NCI-H1417 treated with DMSO at 0.1 percent for 48 hours (cell line): Measurements from ENCODE around the gene F2RL1.
"Not testable (repeated sequence)": the region's sequence is repeated elsewhere in the genome, so short reads cannot be mapped to it uniquely, and the experiment has no call there.

Experiments
- DNase-seq: peaks from one replicate; lab custom pipeline; 2025; lab: John Stamatoyannopoulos, UW

Gene F2RL1

DNA sequence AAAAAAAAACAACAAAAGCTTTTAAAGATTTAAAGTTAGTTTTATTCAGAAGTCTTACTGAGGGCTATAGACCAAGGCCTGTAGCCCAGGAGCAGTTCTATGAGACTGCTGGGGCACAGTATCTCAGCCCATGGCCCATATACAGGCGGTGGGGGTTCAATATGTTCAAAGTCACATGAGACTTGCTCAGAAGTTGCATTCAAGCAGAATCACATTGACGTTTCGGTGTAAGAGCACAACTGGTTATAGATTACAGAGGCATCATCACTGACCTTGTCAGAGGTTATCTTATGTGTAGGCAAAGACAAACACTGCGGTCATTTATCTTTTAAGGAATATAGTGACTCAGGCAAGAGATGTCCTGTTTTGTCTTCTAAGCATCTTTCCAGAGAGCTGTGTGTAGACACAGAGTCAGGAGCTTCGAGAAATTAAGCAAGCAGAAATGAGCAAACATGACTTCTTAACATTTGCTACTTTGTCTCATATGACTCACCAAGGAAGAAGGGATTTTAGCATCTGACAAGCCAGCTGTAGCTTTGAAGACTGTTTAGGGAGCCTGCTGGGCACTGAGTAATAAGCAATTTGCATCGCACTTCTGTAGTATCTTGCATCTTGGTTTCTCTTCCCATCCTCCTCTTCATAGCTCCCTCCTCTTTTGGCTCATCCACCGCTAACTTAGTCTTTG, 12.9 kb upstream of the F2RL1 start:
- DNase-seq, result no peak

DNA sequence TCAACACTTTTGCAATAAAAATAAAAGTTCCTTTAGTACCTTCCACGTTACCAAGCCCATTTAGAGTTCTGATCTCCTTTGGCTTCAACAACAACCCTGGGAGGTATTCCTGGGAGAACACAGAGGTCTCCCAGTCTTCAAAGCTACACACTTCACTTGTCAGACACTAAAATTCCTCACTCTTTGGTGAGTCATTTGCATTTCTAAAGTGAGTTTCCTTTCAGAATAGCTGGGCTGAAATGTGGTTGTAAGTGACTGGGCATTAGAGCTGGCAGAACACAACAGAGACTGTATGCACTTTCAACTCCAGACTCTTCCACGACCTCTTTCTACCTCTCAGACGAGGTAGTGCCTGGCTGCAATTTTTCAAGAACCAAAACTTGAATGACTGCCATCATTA, 11.5 kb upstream of the F2RL1 start:
- no peak for DNase-seq

DNA sequence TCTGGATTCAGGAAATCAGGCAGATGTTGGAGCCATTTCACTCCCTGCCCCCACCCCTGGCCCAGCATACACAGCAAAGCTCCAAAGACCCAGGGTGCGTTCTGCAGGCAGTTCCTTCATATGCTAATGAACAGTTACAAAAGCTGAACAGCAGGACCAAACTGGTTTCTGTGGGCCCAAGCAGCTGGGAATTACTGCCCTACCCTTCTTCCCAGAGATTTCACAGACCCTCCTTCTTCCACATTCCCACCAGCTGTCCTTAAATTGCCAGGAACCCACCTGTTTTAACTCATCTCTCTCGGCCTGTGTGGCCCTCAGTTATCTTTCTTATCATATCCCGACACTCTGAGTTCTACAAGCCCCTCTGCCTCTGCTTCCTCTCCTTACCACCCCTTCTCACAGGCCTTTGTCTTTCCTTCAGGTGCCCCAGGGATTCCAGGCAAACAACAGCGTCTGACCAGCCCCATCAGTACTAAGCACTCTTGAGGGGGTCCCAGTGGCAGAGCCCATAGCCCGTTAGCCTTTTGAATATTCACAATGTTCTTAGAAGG, 10.6 kb upstream of the F2RL1 start:
- DNase-seq, result no peak

DNA sequence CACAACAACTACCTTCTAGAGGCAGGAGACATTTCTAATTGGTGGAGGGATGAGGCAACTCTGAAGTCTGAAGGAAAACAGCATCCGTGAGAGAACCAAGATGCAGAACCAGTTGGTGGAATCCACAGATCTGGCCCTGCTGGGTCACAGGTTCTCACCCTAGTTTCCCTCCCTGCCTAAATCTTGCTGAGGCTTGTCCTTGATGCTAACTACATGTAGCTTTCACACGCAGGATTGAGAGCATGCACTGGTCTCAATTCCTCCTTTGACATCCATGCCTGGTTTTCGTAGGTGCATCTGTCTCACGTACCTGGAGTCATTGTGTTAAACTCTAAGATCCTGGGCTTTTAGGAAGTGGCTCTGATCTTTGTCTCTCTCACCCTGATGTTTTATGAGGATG, 9.7 kb upstream of the F2RL1 start:
- no peak for DNase-seq

DNA sequence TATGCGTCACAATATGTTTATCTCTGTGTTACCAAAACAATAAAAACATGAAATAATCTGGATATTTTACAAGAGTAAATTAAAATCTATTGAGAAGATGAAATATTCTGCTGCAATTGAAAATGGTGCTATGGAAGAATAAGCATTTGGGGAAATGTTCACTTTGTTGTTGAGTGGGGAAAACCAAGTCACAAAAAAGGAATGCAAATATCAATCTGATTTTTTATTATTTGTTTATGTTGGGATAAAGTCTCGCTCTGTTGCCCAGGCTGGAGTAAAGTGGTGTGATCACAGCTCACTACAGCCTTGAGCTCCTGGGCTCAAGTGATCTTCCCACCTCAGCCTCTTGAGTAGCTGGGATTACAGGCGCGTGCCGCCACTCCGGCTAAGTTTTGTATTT, 8.6 kb upstream of the F2RL1 start:
- DNase-seq, result no peak

DNA sequence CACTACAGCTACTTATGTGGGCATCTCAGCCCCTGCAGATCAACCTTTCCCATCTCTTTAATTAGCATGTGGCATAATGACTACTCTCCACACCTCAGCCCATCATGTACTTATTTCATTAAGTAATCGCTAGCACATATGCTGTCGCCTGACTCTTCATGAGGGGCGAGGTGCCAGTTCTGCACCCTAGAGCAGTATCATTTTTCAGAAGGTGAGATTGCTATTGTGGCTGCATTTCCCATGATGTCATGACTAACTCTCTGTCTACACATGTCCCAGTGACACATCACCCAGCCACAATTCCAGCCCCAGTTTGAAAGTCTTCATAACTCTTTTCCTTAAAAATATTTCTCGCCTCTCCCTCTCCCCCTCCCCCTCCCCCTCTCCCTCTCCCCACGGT, 7.6 kb upstream of the F2RL1 start:
- DNase-seq, result no peak

DNA sequence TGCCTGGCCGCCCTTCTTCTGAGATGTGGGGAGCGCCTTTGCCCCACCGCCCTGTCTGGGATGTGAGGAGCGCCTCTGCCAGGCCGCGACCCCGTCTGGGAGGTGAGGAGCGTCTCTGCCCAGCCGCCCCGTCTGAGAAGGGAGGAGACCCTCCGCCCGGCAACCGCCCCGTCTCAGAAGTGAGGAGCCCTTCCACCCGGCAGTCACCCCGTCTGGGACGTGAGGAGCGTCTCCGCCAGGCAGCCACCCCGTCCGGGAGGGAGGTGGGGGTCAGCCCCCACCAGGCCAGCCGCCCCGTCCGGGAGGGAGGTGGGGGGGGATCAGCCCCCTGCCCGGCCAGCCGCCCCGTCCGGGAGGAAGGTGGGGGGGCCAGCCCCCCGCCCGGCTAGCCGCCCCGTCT, 6.6 kb upstream of the F2RL1 start:
- not testable (repeated sequence) for DNase-seq

DNA sequence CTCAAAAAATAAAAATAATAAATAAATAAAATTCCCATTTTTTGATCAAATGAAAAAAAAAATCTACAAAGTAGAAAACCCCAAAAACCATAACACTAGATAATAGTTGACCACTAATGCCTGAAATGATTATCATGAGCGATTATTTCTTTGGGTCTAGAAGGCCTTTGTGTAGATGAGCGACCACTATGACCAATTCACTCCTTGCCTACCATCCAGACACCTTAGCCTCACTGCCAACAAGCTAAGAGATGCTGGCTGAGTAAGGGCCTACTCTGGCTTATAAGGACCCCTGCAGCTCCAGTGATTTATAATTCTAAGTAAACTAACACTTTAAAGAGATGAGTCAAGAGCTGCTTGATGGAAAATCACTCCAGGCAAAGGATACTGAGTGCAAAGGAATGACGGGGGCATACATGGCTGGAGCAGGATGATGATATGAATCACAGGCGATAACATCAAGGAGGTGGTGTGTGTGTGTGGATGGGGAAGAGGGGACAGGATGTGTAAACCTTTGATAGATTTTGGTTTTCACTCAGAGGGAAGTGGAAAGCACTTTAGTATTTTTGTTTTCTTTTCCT, 4.8 kb upstream of the F2RL1 start:
- no peak for DNase-seq

DNA sequence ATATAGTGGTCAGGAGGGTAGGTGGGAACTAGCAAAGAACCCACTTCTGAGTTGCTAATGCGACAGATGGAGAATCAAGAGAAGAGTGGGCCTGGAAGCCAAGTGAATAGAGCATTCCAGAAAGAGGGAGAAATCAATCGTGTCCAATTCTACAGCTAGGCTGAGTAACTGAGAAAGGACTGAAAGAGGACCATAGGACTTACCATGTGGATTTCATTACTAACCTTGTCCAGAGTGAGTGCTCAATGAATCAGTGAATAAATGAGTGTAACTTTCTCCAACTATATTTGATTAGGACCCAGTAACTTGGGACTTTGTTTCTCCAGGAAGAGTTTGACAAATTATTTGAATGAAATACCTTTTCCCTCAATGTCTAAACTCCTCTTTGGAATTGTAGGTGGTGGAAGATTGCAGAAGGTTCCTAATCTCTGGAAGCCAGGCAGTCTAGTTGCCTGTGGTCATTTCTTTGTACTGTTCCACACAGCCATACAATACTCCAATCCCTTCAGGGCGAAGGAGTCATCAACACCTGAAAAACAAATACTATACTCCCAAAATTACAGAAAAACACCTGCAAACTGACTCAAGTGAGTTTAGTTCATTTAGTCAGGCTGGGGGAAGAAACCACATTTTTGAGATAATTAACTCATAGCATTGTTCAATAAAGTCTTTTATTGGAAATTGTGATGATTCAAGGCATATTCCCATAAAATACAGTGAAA, 2.6 kb upstream of the F2RL1 start:
- no peak for DNase-seq

DNA sequence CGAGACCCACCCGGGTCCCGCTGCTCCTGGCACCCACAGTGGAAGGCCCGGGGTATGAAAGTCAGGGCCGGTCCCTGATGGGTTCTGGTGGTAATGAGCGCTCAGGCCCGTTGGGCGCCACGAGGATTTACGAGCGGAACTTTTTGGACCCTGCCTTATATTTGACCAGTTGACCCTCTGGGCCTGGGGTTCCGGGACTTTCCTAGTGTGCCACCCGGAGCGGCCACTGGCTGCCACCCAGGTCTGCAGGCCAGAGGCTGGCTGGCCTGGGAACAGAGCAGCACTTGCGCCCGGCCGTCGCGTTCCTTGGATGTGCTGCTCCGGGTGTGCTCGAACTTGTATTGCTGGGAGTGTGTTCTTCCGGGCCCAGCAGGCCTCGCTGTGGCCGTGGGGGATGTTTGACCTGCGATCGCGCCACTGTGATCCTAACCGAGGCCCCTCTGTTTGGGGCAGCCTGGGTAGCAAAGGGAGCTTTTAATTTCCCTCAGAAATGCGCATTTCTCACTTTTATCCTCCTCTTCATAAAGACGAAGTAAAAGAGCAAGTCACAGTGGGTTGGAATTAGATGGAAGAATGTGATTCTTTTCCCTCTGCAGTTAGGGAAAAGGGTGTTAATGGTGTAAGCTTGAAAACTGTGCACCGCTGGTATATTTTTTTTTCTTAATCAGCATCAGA, 1.2 kb downstream of the F2RL1 start:
- DNase-seq, result no peak

DNA sequence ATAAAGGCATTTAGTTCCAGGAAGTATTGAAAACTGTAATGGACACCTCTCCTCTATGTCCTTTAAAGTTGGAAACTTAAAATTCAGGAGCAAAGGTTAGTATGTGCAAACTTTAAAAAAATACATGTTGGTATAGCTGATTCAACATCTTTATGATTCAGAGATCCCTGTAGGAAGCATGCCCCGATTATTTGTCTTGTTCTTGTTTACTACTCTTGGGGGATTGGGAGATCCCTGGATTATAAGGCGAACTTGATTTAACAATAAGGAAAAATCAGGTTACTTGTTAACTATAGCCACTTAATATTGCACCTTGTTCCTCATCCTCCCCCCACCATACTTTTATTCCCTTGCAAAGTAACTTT, 1.7 kb downstream of the F2RL1 start:
- no peak for DNase-seq

DNA sequence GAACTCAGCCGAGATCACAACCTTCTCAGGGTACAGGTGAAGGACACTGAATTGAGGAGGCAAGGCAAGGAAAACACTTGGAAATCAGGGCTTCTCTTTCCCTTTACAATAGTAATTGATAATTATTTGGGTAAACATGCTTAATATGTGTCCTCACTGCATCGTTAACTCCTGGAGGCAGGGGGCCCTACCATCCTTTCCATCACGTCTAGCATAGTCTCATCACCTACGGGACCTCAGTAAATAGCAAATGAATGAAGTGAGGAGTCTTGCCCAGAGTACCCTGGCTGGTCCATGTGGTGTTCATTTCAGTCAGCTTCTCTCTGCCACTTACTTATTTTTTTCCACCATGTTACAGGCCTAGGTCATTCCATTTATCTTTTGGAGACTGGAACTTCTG, 2.3 kb downstream of the F2RL1 start:
- DNase-seq, result no peak

DNA sequence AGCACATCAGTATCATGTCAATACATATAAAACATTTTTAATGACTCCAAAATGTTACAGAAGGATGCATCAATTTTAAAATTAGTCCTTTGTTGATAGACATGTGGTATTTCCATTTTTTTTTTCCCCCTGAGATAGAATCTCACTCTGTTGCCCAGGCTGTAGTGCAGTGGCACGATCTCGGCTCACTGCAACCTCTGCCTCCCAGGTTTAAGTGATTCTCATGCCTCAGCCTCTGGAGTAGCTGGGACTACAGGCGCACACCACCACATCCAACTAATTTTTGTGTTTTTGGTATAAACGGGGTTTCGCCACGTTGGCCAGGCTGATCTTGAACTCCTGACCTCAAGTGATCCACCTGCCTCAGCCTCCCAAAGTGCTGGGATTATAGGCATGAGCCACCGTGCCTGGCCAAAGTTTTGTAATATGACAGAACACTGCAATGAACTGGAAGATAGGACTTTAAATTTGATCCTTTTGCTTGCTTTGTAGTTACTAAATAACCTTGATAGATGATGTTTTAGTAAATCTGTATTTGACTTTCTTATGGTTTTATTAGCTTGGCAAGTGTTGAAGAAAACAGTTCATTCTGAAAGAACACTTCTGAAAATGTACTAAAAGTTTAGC, 3.4 kb downstream of the F2RL1 start:
- DNase-seq, result not testable (repeated sequence)

DNA sequence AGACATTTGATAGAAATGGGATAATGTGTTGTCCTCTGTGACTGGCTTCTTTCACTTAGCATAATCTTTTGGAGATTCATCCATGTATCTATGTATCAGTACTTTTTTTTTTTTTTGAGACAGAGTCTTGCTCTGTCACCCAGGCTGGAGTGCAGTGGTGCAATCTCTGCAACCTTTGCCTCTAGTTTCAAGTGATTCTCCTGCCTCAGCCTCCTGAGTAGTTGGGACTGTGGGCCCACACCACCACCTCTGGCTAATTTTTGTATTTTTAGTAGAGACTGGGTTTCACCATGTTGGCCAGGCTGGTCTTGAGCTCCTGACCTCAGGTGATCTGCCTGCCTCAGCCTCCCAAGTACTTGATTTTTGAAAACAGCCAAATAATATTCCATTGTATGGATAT, 7.6 kb downstream of the F2RL1 start:
- DNase-seq, result not testable (repeated sequence)

DNA sequence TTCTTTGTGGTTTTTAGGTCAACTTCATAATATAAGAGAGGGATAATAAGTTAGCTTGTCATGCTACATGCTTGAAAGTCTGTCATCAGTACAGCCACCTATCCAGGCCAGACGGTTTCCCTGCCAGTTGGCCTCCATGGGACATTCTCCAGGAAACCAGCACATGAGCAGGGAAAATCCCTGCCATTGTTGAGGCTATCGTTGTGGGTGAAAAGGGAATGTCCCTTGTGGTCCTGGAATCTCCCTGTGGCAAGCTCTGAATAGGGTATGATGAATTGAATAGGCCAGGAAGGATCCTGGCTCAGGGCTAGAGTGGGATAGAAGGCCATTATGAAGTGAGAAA, 12.3 kb downstream of the F2RL1 start:
- no peak for DNase-seq

DNA sequence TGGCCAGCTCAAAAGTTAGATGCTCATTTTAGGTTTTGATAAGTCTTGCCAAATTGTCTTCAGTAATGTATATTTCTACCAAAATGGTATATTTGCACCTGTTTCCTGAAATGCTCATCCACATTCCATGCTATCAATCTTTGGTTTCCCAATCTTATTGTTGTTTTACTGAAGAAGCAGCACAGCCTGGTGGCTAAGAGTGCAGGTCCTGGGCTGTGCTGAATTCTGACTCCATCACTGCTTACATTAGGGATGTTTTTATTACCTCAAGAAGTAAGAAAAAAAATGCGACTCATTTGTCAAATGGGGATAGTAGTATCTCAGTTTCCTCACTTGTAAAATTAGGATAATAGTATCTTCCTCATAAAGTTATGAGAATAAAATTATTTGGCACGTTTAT, 17.4 kb downstream of the F2RL1 start:
- DNase-seq, result no peak

DNA sequence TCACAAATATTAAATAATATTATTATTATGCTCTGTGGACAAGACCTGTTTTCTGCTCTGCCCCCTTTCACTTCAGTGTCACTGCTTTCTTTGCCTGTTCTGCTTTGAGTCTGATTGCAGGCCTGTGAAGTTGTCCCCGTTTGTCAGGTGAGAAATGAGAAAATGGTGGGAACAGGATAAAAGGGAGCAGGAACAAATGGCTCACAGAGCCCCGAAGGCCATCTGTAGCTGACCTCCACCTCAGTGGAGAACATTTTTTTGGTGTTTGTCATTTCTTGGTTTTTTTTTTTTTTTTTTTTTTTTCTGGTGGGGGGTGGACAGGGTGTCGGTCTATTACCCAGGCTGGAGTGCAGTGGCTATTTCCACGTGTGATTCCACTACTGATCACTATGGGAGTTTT, 17.8 kb downstream of the F2RL1 start:
- no peak for DNase-seq

DNA sequence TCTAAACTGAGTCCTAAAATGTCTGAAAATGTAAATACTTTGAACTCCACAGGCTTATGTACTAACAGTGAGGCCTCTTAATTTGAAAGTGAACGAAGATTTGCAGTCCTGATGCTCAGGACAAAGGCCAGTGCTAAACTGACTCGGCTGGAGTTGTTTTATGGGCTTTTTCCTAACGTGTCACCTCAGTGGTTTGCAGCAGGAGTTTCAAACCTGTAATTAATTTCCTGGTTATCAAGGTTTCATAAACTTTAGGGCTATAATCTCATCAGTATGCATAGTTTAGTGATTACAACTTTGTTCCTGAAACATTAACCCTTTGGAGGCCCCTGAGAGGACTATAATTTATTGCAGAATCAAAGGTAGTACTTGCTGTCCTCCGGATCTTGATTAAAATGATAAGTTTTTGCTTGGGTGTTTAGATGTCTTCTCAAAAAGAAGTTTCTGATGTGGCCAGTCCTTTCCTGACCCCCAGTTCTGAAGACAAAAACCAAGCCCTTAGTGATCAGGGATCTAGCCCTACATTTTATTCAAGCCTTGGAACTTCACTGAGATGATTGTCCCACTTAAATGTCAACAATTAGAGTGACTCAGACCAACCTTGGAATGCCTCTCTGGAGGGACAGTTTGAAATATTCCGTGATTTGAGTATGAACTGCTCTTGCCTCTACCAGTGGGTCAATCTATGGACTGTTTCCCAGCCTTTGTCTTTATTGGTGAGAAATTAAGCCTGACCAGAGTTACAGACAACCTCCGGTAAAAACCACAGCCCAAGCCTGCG, 19.8 kb downstream of the F2RL1 start:
- DNase-seq, result no peak

DNA sequence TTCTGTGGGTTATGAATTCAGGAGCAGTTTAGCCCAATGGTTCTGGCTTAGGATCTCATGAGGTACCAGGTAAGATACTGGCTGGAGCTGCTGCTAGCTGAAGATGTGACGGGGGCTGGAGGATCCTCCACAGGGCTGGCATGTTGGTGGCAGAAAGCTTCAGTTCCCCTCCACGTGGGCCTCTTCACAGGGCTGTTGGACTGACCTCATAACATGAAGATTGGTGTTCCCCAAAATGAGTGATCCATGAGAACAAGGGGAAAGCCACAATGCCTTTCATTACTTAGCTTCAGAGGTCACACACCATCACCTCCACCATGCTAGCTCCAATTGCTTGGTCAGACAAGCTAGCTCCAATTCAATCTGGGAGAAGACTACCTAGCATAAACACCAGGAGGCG, 22.5 kb downstream of the F2RL1 start:
- no peak for DNase-seq

DNA sequence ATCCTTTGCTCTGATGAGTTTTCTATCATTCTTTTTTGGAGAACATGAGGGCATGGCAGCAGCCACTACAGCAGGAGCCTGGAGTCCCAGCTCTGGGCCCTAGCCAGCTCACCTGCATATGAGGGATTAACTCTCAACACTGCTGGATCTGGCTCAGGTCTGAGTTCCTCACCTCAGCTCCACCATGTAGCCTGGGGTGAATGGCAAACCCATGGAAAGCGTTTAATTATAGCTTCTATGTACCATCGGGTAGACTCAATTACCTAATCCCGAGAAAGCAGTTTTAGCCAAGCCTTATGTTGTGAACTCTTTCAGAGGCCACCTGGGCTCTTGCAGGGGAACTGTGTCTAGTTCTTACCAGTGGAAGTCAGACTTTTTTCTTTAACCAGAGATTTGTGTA, 27.1 kb downstream of the F2RL1 start:
- DNase-seq, result no peak

DNA sequence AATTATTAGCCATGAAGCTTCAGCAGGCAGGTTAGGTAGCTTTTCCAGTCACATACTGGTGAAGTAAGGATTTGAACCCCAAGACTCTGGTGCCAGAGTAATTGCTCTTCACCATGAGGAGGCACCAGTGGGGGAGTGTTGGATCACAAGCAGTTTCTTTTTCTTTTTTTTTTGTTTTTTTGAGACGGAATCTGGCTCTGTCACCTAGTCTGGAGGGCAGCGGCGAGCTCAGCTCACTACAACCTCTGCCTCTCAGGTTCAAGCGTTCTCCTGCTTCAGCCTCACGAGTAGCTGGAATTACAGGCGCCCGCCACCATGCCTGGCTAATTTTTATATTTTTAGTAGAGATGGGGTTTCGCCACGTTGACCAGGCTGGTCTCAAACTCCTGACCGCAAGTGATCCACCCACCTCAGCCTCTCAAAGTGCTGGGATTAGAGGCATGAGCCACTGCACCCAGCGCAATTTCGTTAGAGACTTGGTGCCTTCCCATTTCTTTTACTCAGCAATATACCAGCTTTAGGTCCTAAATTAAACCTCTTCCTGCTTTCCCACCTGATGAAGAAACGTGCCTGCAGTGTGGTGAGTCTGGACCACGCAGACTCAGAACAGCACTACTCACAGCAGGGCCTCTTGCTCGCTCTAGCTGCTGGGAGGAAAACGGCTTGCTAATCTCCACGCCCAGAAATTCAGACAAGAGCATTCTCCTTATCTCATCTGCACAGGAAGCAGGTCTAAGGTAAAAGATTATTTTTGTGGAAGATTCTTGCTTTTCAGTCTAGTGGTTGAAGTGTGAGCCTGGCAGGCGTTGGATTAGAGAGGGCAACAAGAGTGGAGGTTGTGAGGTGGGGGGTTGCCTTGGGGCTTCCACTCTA, 30.8 kb downstream of the F2RL1 start, which contains the start of gene S100Z:
Gene S100Z (plus strand): TSS at position 596 of the 873 bp plus-strand sequence. CDS start 25,346 bp downstream, outside the sequence.
- no peak for DNase-seq
